ENCODE results near the gene TPI1. TPM values are rescaled to one million over a fixed set of nuclear protein-coding genes. Genes with fewer than 3 reads are reported as not detected.

The TPI1 gene
- polyA plus RNA-seq, 1 of the 3 experiments (the other 2 are of a cell fraction), result 1,175 TPM

DNA sequence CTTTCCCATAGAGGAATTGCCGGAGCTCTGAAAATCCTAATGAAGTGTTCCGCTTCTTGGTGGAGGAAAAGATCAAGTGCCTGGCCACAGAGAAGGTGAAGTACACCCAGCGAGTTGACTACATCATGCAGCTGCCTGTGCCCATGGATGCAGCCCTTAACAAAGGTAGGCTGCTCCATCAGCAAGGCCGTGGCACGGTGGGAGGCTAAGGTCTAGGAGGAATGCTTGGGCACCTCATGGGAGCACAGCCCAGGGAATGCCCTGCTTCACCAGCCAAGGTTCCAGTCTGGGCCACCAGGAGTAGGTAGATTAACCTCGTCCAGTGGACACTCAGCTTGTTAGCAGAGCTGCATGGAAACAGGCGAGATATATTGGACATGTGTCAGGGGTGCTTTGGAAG, 6.4 kb upstream of the TPI1 start:
- no peak overlapping the region for H3K9ac ChIP-seq
- no peaks in the 10 kb centered on the region for H3K4me1 ChIP-seq (ENCODE audit: control insufficient read depth in 1 of 2, insufficient read depth in 2 of 2, low read depth in 1 of 2, low read length in 1 of 2)
- H3K79me2 ChIP-seq (ENCODE audit: insufficient read depth), result 0 out of 2 replicates have a peak, but pooled peaks cover under 1% of the 10 kb centered on the region
- no peak for DNase-seq
- no peaks in the 10 kb centered on the region for H4K20me1 ChIP-seq (ENCODE audit: insufficient read depth)
- peaks cover 40 to 81% of the 10 kb centered on the region in 2 experiments for H3K36me3 ChIP-seq (replicated peaks in 1 of 2; ENCODE audit: control insufficient read depth in 1 of 2, insufficient read depth in 2 of 2, low read length in 1 of 2)
- TF ChIP-seq RCOR1 (IDR thresholded peaks at IDR 0.05; ENCODE audit: low read length), result no peak
- TF ChIP-seq, protein P1, sequence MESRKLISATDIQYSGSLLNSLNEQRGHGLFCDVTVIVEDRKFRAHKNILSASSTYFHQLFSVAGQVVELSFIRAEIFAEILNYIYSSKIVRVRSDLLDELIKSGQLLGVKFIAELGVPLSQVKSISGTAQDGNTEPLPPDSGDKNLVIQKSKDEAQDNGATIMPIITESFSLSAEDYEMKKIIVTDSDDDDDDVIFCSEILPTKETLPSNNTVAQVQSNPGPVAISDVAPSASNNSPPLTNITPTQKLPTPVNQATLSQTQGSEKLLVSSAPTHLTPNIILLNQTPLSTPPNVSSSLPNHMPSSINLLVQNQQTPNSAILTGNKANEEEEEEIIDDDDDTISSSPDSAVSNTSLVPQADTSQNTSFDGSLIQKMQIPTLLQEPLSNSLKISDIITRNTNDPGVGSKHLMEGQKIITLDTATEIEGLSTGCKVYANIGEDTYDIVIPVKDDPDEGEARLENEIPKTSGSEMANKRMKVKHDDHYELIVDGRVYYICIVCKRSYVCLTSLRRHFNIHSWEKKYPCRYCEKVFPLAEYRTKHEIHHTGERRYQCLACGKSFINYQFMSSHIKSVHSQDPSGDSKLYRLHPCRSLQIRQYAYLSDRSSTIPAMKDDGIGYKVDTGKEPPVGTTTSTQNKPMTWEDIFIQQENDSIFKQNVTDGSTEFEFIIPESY (IDR thresholded peaks at IDR 0.05; ENCODE audit: borderline replicate concordance, low read depth), result no peak
- no peak for TF ChIP-seq FOSL2 (IDR thresholded peaks at IDR 0.05; ENCODE audit: borderline replicate concordance, low read depth)
- no peak for TF ChIP-seq POLR2AphosphoS5 (IDR thresholded peaks at IDR 0.05; ENCODE audit: low read depth, low read length)
- 96% methylated on average over 5 of the region's 7 CpGs for WGBS (ENCODE audit: low lambda C conversion rate)
- no peak overlapping the region for H3K4me3 ChIP-seq (ENCODE audit: low read depth in 2 of 2, low read length in 1 of 2)
- CTCF ChIA-PET, result interaction anchor here (1.0 to 2.4 kb wide), 5 partner anchors 8 to 31 kb away, joined by 3 to 13 read pairs (median 8); partner anchors contain the start of gene SPSB2
- H3K4me2 ChIP-seq, result no peak overlapping the region
- no peak overlapping the region for H3K27ac ChIP-seq (ENCODE audit: low read depth in 2 of 2, low read length in 1 of 2)
- POLR2A ChIA-PET, result no interaction called here
- no peaks in the 10 kb centered on the region for H3K9me2 ChIP-seq
- H2AFZ ChIP-seq (ENCODE audit: low read depth), result no peak overlapping the region
- H3F3A ChIP-seq (replicated peaks; ENCODE audit: insufficient read depth), result peaks cover 4% of the 10 kb centered on the region
- no peaks in the 10 kb centered on the region for H3K9me3 ChIP-seq
- H3K27me3 ChIP-seq (ENCODE audit: insufficient read depth), result no peaks in the 10 kb centered on the region

DNA sequence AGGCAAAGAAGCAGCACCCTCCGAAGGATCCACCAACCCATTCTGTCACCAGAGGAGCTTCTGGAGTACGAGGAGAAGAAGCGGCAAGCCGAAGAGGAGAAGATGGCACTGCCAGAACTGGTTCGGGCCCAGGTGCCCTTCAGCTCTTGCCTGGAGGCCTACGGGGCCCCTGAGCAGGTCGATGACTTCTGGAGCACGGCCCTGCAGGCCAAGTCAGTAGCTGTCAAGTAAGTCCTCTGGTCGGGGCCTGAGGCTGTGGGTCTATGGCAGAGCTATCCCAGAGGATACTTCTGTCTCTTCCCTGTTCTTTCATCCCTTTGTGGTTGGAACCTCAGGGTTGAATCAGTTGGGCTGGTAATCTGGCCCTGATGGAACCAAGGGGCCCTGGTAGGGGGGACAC, 5.9 kb upstream of the TPI1 start:
- ChIA-PET CTCF (interaction anchor here (0.7 to 2.4 kb wide), 6 partner anchors 8 to 31 kb away, joined by 3 to 13 read pairs (median 6); partner anchors contain the start of gene SPSB2), POLR2A (interaction anchor here (1.1 kb wide), 1 partner anchor 10 kb away, joined by 3 read pairs; the partner anchor contains the start of gene USP5)
- Histone ChIP-seq H3K4me2 (no peak overlapping the region), H2AFZ (ENCODE audit: low read depth) (no peak overlapping the region), H4K20me1 (ENCODE audit: insufficient read depth) (no peaks in the 10 kb centered on the region), H3K79me2 (ENCODE audit: insufficient read depth) (no peaks in the 10 kb centered on the region), H3K36me3 (replicated peaks in 1 of 2; ENCODE audit: control insufficient read depth in 1 of 2, insufficient read depth in 2 of 2, low read length in 1 of 2) (peaks cover 40 to 78% of the 10 kb centered on the region in 2 experiments), H3K9me2 (no peaks in the 10 kb centered on the region), H3K27me3 (ENCODE audit: insufficient read depth) (no peaks in the 10 kb centered on the region), H3K27ac (ENCODE audit: low read depth in 2 of 2, low read length in 1 of 2) (no peak overlapping the region), H3F3A (replicated peaks; ENCODE audit: insufficient read depth) (peaks cover 5% of the 10 kb centered on the region), H3K9ac (no peak overlapping the region), H3K4me1 (ENCODE audit: control insufficient read depth in 1 of 2, insufficient read depth in 2 of 2, low read depth in 1 of 2, low read length in 1 of 2) (peaks cover 0 to 1% of the 10 kb centered on the region in 2 experiments; a peak in 2 of 4 replicates), H3K9me3 (no peaks in the 10 kb centered on the region), H3K4me3 (ENCODE audit: low read depth in 2 of 2, low read length in 1 of 2) (no peak overlapping the region)
- 98% methylated on average over 5 of the region's 9 CpGs for whole genome bisulfite sequencing (ENCODE audit: low lambda C conversion rate)
- no peak for DNase-seq
- TF ChIP-seq SIN3A (IDR thresholded peaks at IDR 0.05; ENCODE audit: borderline replicate concordance, low read depth, low read length) (no peak), ELF1 (IDR thresholded peaks at IDR 0.05) (no peak), RAD21 (IDR thresholded peaks at IDR 0.05; ENCODE audit: low read length) (no peak), RXRA (IDR thresholded peaks at IDR 0.05; ENCODE audit: borderline replicate concordance, low read depth) (no peak), RCOR1 (IDR thresholded peaks at IDR 0.05; ENCODE audit: low read length) (no peak), GABPA (IDR thresholded peaks at IDR 0.05; ENCODE audit: low read depth) (no peak), EP300 (IDR thresholded peaks at IDR 0.05; ENCODE audit: borderline replicate concordance in 1 of 2, low read depth in 1 of 2, low read length in 1 of 2) (no peak), TEAD4 (IDR thresholded peaks at IDR 0.05; ENCODE audit: borderline replicate concordance, insufficient read depth) (no peak), MXI1 (IDR thresholded peaks at IDR 0.05; ENCODE audit: low read depth, low read length) (no peak), POLR2AphosphoS5 (IDR thresholded peaks at IDR 0.05; ENCODE audit: low read depth, low read length) (no peak), MEF2A (IDR thresholded peaks at IDR 0.05; ENCODE audit: borderline replicate concordance, low read depth) (no peak), NRF1 (IDR thresholded peaks at IDR 0.05; ENCODE audit: low read depth, low read length) (no peak)
- TF ChIP-seq, protein P2, sequence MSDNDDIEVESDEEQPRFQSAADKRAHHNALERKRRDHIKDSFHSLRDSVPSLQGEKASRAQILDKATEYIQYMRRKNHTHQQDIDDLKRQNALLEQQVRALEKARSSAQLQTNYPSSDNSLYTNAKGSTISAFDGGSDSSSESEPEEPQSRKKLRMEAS (IDR thresholded peaks at IDR 0.05; ENCODE audit: low read depth), result no peak
- TF ChIP-seq, protein P3, sequence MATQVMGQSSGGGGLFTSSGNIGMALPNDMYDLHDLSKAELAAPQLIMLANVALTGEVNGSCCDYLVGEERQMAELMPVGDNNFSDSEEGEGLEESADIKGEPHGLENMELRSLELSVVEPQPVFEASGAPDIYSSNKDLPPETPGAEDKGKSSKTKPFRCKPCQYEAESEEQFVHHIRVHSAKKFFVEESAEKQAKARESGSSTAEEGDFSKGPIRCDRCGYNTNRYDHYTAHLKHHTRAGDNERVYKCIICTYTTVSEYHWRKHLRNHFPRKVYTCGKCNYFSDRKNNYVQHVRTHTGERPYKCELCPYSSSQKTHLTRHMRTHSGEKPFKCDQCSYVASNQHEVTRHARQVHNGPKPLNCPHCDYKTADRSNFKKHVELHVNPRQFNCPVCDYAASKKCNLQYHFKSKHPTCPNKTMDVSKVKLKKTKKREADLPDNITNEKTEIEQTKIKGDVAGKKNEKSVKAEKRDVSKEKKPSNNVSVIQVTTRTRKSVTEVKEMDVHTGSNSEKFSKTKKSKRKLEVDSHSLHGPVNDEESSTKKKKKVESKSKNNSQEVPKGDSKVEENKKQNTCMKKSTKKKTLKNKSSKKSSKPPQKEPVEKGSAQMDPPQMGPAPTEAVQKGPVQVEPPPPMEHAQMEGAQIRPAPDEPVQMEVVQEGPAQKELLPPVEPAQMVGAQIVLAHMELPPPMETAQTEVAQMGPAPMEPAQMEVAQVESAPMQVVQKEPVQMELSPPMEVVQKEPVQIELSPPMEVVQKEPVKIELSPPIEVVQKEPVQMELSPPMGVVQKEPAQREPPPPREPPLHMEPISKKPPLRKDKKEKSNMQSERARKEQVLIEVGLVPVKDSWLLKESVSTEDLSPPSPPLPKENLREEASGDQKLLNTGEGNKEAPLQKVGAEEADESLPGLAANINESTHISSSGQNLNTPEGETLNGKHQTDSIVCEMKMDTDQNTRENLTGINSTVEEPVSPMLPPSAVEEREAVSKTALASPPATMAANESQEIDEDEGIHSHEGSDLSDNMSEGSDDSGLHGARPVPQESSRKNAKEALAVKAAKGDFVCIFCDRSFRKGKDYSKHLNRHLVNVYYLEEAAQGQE (IDR thresholded peaks at IDR 0.05; ENCODE audit: low read depth, low read length), result no peak
- TF ChIP-seq, protein P4, sequence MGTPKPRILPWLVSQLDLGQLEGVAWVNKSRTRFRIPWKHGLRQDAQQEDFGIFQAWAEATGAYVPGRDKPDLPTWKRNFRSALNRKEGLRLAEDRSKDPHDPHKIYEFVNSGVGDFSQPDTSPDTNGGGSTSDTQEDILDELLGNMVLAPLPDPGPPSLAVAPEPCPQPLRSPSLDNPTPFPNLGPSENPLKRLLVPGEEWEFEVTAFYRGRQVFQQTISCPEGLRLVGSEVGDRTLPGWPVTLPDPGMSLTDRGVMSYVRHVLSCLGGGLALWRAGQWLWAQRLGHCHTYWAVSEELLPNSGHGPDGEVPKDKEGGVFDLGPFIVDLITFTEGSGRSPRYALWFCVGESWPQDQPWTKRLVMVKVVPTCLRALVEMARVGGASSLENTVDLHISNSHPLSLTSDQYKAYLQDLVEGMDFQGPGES (IDR thresholded peaks at IDR 0.05; ENCODE audit: low read depth, low read length), result no peak
- TF ChIP-seq, protein P1 (IDR thresholded peaks at IDR 0.05; ENCODE audit: borderline replicate concordance, low read depth), result no peak

Measured in SK-N-SH (cell line).